PC-3 (cell line): ENCODE measurements around the gene ANKMY2. TPM values are rescaled to one million over a fixed set of nuclear protein-coding genes. Genes with fewer than 3 reads are reported as not detected.

Experiments used
- ATAC-seq: fragments of 200-7000 bp; cut with Tn5 transposase; 2 replicates; pipeline ENCODE4 v1.9.1; 2020; ENCODE audit warnings: mild to moderate bottlenecking, moderate library complexity
- BruUV-seq: library from RNA; stranded (reverse); fragments of 400-500 nt; replicated peaks from 2 replicates; lab custom pipeline; 2021; lab: Mats Ljungman, UMichigan
- CTCF ChIA-PET: fragments of 300-600 bp; sonication (Branson Sonifier 250); formaldehyde crosslinking; loops from one replicate; lab custom pipeline; 2022; ENCODE audit warnings: antibody characterized with exemption; lab: Charles Lee
- POLR2A ChIA-PET: fragments of 300-600 bp; sonication (Branson Sonifier 250); formaldehyde crosslinking; loops from one replicate; lab custom pipeline; 2022; ENCODE audit warnings: antibody characterized with exemption; ENCODE audit not compliant: unreplicated experiment; lab: Charles Lee
- DNase-seq: peaks from one replicate; pipeline ENCODE4 v3.0.0-alpha.2; 2015
- H2AFZ ChIP-seq: fragments of 300-600 bp; sonication (generic); 2 replicates; pipeline ENCODE4 v1.6.0; 2016; ENCODE audit warnings: antibody characterized with exemption, low read length
- H3F3A ChIP-seq: fragments of 300-600 bp; sonication (generic); one replicate; pipeline ENCODE4 v1.6.0; 2017; ENCODE audit warnings: antibody characterized with exemption, low read length, control low read depth, mild to moderate bottlenecking; ENCODE audit not compliant: unreplicated experiment
- H3K27ac ChIP-seq: fragments of 300-600 bp; sonication (generic); 2 replicates; pipeline ENCODE4 v1.5.1; 2016; ENCODE audit warnings: mild to moderate bottlenecking, low read length
- H3K27me3 ChIP-seq: fragments of 300-600 bp; sonication (generic); 2 replicates; pipeline ENCODE4 v1.6.1; 2016; ENCODE audit warnings: low read length, mixed read lengths
- H3K36me3 ChIP-seq: fragments of 300-600 bp; sonication (generic); 2 replicates; pipeline ENCODE4 v1.6.1; 2016; ENCODE audit warnings: low read depth, mixed run types, low read length, mixed read lengths
- H3K4me1 ChIP-seq: fragments of 300-600 bp; sonication (generic); 2 replicates; pipeline ENCODE4 v1.5.1; 2016; ENCODE audit warnings: low read length; ENCODE audit not compliant: insufficient read depth
- H3K4me2 ChIP-seq: fragments of 300-600 bp; sonication (generic); 2 replicates; pipeline ENCODE4 v1.6.0; 2016; ENCODE audit warnings: low read length
- H3K4me3 ChIP-seq: fragments of 300-600 bp; sonication (generic); 2 replicates; pipeline ENCODE4 v1.5.1; 2016; ENCODE audit warnings: mild to moderate bottlenecking, low read length, mixed read lengths
- H3K79me2 ChIP-seq: fragments of 300-600 bp; sonication (generic); 2 replicates; pipeline ENCODE4 v1.6.1; 2017; ENCODE audit warnings: low read length, mixed read lengths
- H3K9ac ChIP-seq: fragments of 300-600 bp; sonication (generic); 2 replicates; pipeline ENCODE4 v1.6.0; 2016; ENCODE audit warnings: mild to moderate bottlenecking, low read length
- H3K9me2 ChIP-seq: fragments of 300-600 bp; sonication (generic); replicated peaks from 2 replicates; pipeline ENCODE4 v1.6.1; 2016; ENCODE audit warnings: mixed run types, low read length, mixed read lengths
- H3K9me3 ChIP-seq: fragments of 300-600 bp; sonication (generic); 2 replicates; pipeline ENCODE4 v1.6.1; 2016; ENCODE audit warnings: low read length, mixed read lengths
- H4K20me1 ChIP-seq: fragments of 300-600 bp; sonication (generic); 2 replicates; pipeline ENCODE4 v1.6.1; 2016; ENCODE audit warnings: low read length, mixed read lengths
- CTCF ChIP-seq: fragments of 300-600 bp; sonication (generic); conservative IDR thresholded peaks from 2 replicates; pipeline ENCODE4 v1.5.1; 2017; ENCODE audit warnings: antibody characterized with exemption, low read depth, mild to moderate bottlenecking, low read length
- EZH2 ChIP-seq: fragments of 300-600 bp; sonication (generic); IDR thresholded peaks from one replicate; pipeline ENCODE4 v1.6.1; 2017; ENCODE audit warnings: antibody characterized with exemption, mild to moderate bottlenecking, low read length; ENCODE audit not compliant: unreplicated experiment
- EZH2phosphoT487 ChIP-seq: fragments of 300-600 bp; sonication (generic); IDR thresholded peaks from 2 replicates; pipeline ENCODE4 v1.6.1; 2018; ENCODE audit warnings: mild to moderate bottlenecking, antibody characterized with exemption, low read length, borderline replicate concordance
- intact Hi-C: fragments of 100-400 bp; cut with micrococcal nuclease; formaldehyde crosslinking; loops from 2 replicates; pipeline ENCODE4 v1.9.0; 2023
- total RNA-seq: library from RNA; depleted of rRNA; stranded (reverse); fragments of >200 nt; gene quantifications from 2 replicates; pipeline ENCODE4 v1.2.3, GENCODE V29; 2014

ANKMY2 gene
- total RNA-seq, 1 experiment from 2014 or later = 8.5 TPM

GRCh38 chr7:16561943-16562342 is 83.6 kb downstream of the ANKMY2 start:
- H3K27ac ChIP-seq = no peak overlapping the region
- H3K27me3 ChIP-seq = no peaks in the 10 kb centered on the region
- no peak overlapping the region for H3K4me2 ChIP-seq
- H3K9me3 ChIP-seq = no peaks in the 10 kb centered on the region
- H3K4me1 ChIP-seq = no peaks in the 10 kb centered on the region
- ChIA-PET CTCF (no interaction called here), POLR2A (no interaction called here)
- H3K4me3 ChIP-seq = no peak overlapping the region
- no TSS peak for BruUV-seq
- no peak overlapping the region for H2AFZ ChIP-seq
- no peaks in the 10 kb centered on the region for H4K20me1 ChIP-seq
- no peaks in the 10 kb centered on the region for H3K36me3 ChIP-seq
- intact Hi-C loops = loop anchor here (10.0 kb wide), 1 partner anchor 207 kb away; no protein-coding TSS in a partner anchor
- ATAC-seq (no peak), DNase-seq (no peak)
- H3F3A ChIP-seq = no peaks in the 10 kb centered on the region
- H3K9me2 ChIP-seq = no peaks in the 10 kb centered on the region
- no peaks in the 10 kb centered on the region for H3K79me2 ChIP-seq
- TF ChIP-seq EZH2phosphoT487 = no peak
- TF ChIP-seq EZH2 = no peak
- TF ChIP-seq CTCF = no peak
- no peak overlapping the region for H3K9ac ChIP-seq

GRCh38 chr7:16559497-16560179 is 85.9 kb downstream of the ANKMY2 start:
- POLR2A ChIA-PET = no interaction called here

More at GRCh38 chr7:16559497-16560179, 85.9 kb downstream of the ANKMY2 start:
- TF ChIP-seq CTCF (no peak), EZH2phosphoT487 (no peak), EZH2 (no peak)
- no peak for ATAC-seq
- no peak overlapping the region for H3K4me2 ChIP-seq
- H3K4me3 ChIP-seq = no peak overlapping the region
- no peaks in the 10 kb centered on the region for H3K9me3 ChIP-seq
- H3K36me3 ChIP-seq = no peaks in the 10 kb centered on the region
- no peak overlapping the region for H2AFZ ChIP-seq
- CTCF ChIA-PET = no interaction called here
- H3K27ac ChIP-seq = no peak overlapping the region
- no peaks in the 10 kb centered on the region for H4K20me1 ChIP-seq
- H3K4me1 ChIP-seq = no peaks in the 10 kb centered on the region
- no TSS peak for BruUV-seq
- H3K9ac ChIP-seq = no peak overlapping the region
- DNase-seq = no peak
- no peaks in the 10 kb centered on the region for H3K79me2 ChIP-seq
- no peaks in the 10 kb centered on the region for H3K9me2 ChIP-seq
- no peaks in the 10 kb centered on the region for H3K27me3 ChIP-seq
- intact Hi-C loops = loop anchor here (10.0 kb wide), 1 partner anchor 205 kb away; no protein-coding TSS in a partner anchor
- no peaks in the 10 kb centered on the region for H3F3A ChIP-seq
